ENCODE results near the gene SMURF1.

Gene SMURF1

GRCh38 chr7:99003419-99003818, 140.5 kb downstream of the SMURF1 start:
- no peak overlapping the region for H3K9ac ChIP-seq (ENCODE audit: low read depth, low read length)
- H3K4me3 ChIP-seq (ENCODE audit: low read depth, low read length): no peak overlapping the region
- no peaks in the 10 kb centered on the region for H3K4me1 ChIP-seq (ENCODE audit: control insufficient read depth, insufficient read depth, low read length)
- no peaks in the 10 kb centered on the region for H3K9me3 ChIP-seq (ENCODE audit: control insufficient read depth, insufficient read depth, low read length)
- peaks cover 31% of the 10 kb centered on the region for H3K36me3 ChIP-seq (ENCODE audit: control insufficient read depth, insufficient read depth, low read length)
- H3K27me3 ChIP-seq (ENCODE audit: control insufficient read depth, insufficient read depth, low read length): no peaks in the 10 kb centered on the region

GRCh38 chr7:99002827-99003212, 141.1 kb downstream of the SMURF1 start:
- Histone ChIP-seq H3K27me3 (ENCODE audit: control insufficient read depth, insufficient read depth, low read length) (no peaks in the 10 kb centered on the region), H3K36me3 (ENCODE audit: control insufficient read depth, insufficient read depth, low read length) (peaks cover 28% of the 10 kb centered on the region), H3K4me3 (ENCODE audit: low read depth, low read length) (no peak overlapping the region), H3K9ac (ENCODE audit: low read depth, low read length) (no peak overlapping the region), H3K4me1 (ENCODE audit: control insufficient read depth, insufficient read depth, low read length) (no peaks in the 10 kb centered on the region), H3K9me3 (ENCODE audit: control insufficient read depth, insufficient read depth, low read length) (no peaks in the 10 kb centered on the region)

DNA sequence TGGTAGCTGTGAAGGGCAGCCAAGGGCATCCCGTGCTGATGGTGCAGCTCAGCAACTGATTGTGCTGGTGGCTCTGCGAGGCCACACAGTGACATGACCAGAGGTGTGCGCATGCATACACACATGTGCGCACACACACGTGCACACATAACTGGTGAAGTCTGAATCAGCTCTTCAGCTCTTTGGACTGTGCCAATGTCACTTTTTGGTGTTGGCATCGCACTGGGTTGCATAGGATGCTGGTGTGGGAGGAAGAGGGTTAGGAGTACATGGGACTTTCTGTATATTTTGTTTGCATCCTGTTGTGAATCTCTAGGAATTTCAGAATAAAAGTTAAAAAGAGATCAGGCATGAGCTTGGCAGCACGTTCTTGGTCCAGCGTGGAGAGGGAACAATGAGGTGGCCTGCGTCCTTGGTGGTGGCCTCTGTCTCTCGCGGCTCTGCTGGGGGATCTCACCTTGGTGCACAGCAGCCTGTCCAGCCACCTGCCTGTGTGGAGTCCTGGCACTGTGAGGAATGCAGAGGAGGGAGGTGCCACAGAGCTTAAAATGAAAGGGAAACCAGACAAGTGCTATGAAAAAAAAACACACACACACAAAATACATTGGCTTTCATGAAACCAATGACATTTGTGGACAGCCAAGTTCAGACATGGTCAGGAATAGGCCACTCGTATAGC, 141.6 kb downstream of the SMURF1 start:
- Histone ChIP-seq H3K4me1 (ENCODE audit: control insufficient read depth, insufficient read depth, low read length) (no peaks in the 10 kb centered on the region), H3K9ac (ENCODE audit: low read depth, low read length) (no peak overlapping the region), H3K9me3 (ENCODE audit: control insufficient read depth, insufficient read depth, low read length) (no peaks in the 10 kb centered on the region), H3K36me3 (ENCODE audit: control insufficient read depth, insufficient read depth, low read length) (peaks cover 28% of the 10 kb centered on the region), H3K27me3 (ENCODE audit: control insufficient read depth, insufficient read depth, low read length) (no peaks in the 10 kb centered on the region), H3K4me3 (ENCODE audit: low read depth, low read length) (no peak overlapping the region)

DNA sequence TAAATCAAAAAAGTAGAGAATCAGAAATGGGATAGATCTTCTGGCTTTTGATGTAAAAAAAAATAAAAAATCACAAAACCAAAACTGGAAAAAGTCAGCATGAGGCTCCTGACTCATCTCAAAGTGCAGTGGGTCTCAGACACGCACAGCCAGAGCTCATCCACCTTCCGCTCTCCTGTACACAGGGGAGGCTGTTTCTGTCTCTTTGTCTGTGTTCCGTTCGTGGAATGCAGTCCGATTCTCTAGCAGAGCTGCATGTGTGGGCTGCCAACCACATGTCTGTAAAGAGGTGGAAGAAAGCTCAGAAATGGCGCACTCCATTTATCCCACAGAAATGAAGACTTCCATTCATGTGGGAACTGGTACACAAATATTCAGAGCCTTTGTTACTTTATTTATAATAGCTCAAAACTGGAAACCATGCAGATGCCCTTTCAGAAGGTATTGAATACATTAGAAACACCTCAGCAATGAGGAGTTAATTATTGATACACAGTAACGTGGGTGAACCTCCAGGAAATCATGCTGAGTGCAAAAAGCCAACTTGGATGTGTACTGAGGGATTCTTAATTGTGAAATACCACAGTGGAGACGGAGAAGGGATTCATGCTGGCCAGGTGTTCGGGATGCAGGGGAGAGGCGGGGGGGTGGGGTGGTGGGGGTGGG, 142.3 kb downstream of the SMURF1 start:
- H3K9me3 ChIP-seq (ENCODE audit: control insufficient read depth, insufficient read depth, low read length): no peaks in the 10 kb centered on the region
- no peaks in the 10 kb centered on the region for H3K27me3 ChIP-seq (ENCODE audit: control insufficient read depth, insufficient read depth, low read length)
- H3K4me3 ChIP-seq (ENCODE audit: low read depth, low read length): no peak overlapping the region
- no peaks in the 10 kb centered on the region for H3K4me1 ChIP-seq (ENCODE audit: control insufficient read depth, insufficient read depth, low read length)
- no peak overlapping the region for H3K9ac ChIP-seq (ENCODE audit: low read depth, low read length)
- peaks cover 24% of the 10 kb centered on the region for H3K36me3 ChIP-seq (ENCODE audit: control insufficient read depth, insufficient read depth, low read length)

DNA sequence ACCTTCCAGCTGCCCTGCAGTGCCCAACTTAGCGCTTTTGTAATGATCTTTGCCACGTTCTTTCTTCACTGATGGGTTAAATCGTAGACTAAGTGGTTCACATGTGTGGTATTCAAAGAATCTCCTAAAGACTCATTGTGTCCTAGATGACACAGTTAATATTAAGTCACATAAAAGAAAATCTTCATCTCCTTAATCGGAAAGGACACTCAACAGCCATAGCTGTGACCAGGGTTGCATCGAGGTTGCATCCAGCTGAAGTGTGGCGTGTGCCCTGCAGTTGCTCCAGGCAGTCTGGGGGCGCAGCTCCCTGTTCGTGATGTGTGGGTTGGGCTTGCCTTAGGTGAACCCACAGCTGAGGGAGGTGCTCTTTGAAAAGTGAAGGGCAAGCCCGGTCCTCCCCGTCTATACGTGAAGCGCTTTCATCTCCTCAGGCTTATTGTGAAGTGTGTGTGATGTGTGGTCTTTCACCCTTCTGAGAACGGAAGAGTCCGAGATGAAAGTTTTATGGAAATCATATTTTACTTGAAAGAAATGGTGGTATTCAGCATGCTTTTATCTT, 142.9 kb downstream of the SMURF1 start:
- H3K4me3 ChIP-seq (ENCODE audit: low read depth, low read length): no peak overlapping the region
- no peaks in the 10 kb centered on the region for H3K27me3 ChIP-seq (ENCODE audit: control insufficient read depth, insufficient read depth, low read length)
- peaks cover 24% of the 10 kb centered on the region for H3K36me3 ChIP-seq (ENCODE audit: control insufficient read depth, insufficient read depth, low read length)
- H3K9ac ChIP-seq (ENCODE audit: low read depth, low read length): no peak overlapping the region
- no peaks in the 10 kb centered on the region for H3K9me3 ChIP-seq (ENCODE audit: control insufficient read depth, insufficient read depth, low read length)
- H3K4me1 ChIP-seq (ENCODE audit: control insufficient read depth, insufficient read depth, low read length): no peaks in the 10 kb centered on the region

DNA sequence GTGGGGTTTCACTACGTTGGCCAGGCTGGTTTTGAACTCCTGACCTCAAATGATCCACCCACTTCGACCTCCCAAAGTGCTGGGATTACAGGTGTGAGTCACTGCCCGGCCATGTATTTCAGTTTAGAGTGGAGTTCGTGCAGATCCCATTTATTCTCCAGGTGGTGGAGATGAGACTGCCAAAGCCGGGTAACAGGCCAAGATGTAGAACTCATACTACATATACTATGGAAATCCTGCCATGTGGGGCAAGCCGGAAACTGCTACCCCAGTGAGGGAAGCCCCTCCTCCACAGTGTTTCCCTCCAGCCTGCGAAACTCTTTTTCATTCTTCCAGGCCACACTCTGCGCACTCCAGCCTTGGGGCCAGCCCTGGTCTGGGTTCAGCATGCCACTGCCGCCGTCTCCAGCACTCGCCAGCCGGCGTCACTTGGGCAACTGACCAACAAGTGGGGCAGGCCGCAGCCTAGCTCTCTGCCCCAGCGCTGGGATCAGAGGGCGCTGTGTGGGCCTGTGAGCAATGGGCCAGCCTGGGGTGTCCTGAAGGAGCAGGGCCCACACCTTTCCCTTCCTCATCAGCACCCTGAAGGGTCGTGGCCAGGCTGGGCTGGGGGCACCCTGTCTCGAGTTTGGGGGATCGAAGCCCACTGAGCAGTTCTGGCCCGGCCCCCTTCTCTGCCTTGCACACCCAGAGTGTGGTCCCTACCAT, 143.6 kb downstream of the SMURF1 start:
- no peak overlapping the region for H3K4me3 ChIP-seq (ENCODE audit: low read depth, low read length)
- H3K4me1 ChIP-seq (ENCODE audit: control insufficient read depth, insufficient read depth, low read length): no peaks in the 10 kb centered on the region
- H3K9me3 ChIP-seq (ENCODE audit: control insufficient read depth, insufficient read depth, low read length): no peaks in the 10 kb centered on the region
- no peaks in the 10 kb centered on the region for H3K27me3 ChIP-seq (ENCODE audit: control insufficient read depth, insufficient read depth, low read length)
- H3K9ac ChIP-seq (ENCODE audit: low read depth, low read length): no peak overlapping the region
- H3K36me3 ChIP-seq (ENCODE audit: control insufficient read depth, insufficient read depth, low read length): peaks cover 24% of the 10 kb centered on the region

- no peak overlapping the region for H3K4me3 ChIP-seq (ENCODE audit: low read depth, low read length)
- H3K9me3 ChIP-seq (ENCODE audit: control insufficient read depth, insufficient read depth, low read length): no peaks in the 10 kb centered on the region
- H3K4me1 ChIP-seq (ENCODE audit: control insufficient read depth, insufficient read depth, low read length): no peaks in the 10 kb centered on the region
- no peaks in the 10 kb centered on the region for H3K27me3 ChIP-seq (ENCODE audit: control insufficient read depth, insufficient read depth, low read length)
- no peak overlapping the region for H3K9ac ChIP-seq (ENCODE audit: low read depth, low read length)
- H3K36me3 ChIP-seq (ENCODE audit: control insufficient read depth, insufficient read depth, low read length): peaks cover 29% of the 10 kb centered on the region
These were observed 144.8 kb downstream of the SMURF1 start for GRCh38 chr7:98998821-98999725.

DNA sequence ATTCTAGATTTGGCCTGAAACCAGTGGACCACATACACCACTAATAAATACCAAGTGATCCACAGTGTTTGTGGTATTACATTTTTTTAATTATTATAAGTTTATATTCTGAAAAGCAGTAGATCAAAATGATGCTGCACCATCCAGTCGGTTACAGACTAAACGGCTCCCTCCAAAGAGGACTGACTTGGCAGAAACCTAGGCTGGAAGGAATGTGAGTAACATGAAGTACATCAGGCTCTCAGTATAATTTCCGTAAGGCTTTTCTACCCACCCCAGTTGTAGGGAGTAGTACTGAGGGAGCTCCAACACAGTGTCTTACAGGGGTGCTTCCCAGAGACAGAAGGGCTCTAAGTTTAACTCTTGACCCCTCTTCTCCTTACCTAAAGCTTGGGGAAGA, 146.1 kb downstream of the SMURF1 start:
- Histone ChIP-seq H3K36me3 (ENCODE audit: control insufficient read depth, insufficient read depth, low read length) (peaks cover 35% of the 10 kb centered on the region), H3K4me1 (ENCODE audit: control insufficient read depth, insufficient read depth, low read length) (no peaks in the 10 kb centered on the region), H3K4me3 (ENCODE audit: low read depth, low read length) (no peak overlapping the region), H3K9me3 (ENCODE audit: control insufficient read depth, insufficient read depth, low read length) (no peaks in the 10 kb centered on the region), H3K9ac (ENCODE audit: low read depth, low read length) (no peak overlapping the region), H3K27me3 (ENCODE audit: control insufficient read depth, insufficient read depth, low read length) (no peaks in the 10 kb centered on the region)

DNA sequence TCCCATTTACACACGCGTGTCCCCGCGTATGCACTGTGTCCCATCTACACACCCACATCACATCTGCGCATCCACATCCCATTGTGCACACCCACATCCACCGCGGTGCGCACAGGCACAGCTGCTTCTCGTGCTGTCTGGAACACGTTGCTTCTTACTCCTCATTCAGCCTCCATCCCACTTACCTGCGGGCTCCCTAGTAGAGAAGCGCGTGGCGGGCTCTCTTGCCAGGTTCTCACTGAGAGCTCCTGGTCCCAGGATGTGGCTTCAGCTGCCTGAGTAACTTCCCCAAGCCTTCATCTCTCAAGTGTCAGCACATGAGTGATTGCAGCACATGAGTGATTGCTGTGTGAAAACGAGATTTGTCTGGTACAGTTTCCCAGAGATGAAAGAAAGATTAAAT, 147.8 kb downstream of the SMURF1 start:
- peaks cover 38% of the 10 kb centered on the region for H3K36me3 ChIP-seq (ENCODE audit: control insufficient read depth, insufficient read depth, low read length)

DNA sequence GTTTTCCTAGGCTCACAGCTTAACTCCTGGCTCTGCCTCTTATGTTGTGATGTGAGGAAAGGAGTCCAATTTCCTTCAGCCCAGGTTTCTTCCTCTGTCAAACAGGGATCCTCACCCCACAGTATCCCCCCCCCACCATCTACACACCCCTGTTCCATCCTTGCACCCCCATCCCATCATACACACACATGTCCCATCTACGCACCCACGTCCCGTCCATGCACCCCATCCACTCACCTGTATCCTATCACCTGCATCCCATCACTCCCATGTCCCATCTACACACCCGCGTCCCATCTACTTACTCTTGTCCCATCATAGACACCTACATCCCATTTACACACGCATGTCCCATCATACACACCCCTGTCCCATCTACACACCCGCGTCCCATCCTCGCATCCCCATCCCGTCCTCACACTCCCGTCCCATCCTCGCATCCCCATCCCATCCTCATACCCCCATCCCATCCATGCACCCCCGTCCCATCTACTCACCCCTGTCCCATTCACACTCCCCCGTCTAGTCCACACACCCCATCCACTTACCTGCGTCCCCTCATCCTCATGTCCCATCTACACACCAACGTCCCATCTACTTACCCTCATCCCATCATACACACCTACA, 148.3 kb downstream of the SMURF1 start:
- no peak overlapping the region for H3K9ac ChIP-seq (ENCODE audit: low read depth, low read length)
- H3K27me3 ChIP-seq (ENCODE audit: control insufficient read depth, insufficient read depth, low read length): no peaks in the 10 kb centered on the region
- no peaks in the 10 kb centered on the region for H3K4me1 ChIP-seq (ENCODE audit: control insufficient read depth, insufficient read depth, low read length)
- no peak overlapping the region for H3K4me3 ChIP-seq (ENCODE audit: low read depth, low read length)
- H3K36me3 ChIP-seq (ENCODE audit: control insufficient read depth, insufficient read depth, low read length): peaks cover 38% of the 10 kb centered on the region
- H3K9me3 ChIP-seq (ENCODE audit: control insufficient read depth, insufficient read depth, low read length): no peaks in the 10 kb centered on the region

More for the DNA sequence above, 147.8 kb downstream of the SMURF1 start:
- Histone ChIP-seq H3K9ac (ENCODE audit: low read depth, low read length) (no peak overlapping the region), H3K4me1 (ENCODE audit: control insufficient read depth, insufficient read depth, low read length) (no peaks in the 10 kb centered on the region), H3K9me3 (ENCODE audit: control insufficient read depth, insufficient read depth, low read length) (no peaks in the 10 kb centered on the region), H3K4me3 (ENCODE audit: low read depth, low read length) (no peak overlapping the region), H3K27me3 (ENCODE audit: control insufficient read depth, insufficient read depth, low read length) (no peaks in the 10 kb centered on the region)

DNA sequence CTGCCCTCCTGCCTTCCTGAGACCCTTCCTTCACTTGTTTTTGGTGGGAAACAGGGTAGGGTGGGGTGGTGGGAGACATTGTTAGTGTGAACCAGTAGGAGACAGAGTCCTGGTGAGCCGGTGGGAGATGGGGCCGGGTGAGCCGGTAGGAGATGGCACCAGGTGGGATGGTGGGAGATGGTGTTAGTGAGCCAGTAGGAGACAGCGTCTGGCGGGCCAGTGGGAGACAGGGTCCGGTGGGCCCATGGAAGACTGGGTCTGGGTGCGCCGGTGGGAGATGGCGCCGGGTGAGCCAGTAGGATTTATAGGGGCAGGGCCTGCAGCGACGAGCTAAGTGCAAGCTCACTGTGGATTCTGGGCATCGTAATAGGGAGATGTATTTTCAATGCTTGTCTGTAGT, 148.8 kb downstream of the SMURF1 start:
- no peaks in the 10 kb centered on the region for H3K4me1 ChIP-seq (ENCODE audit: control insufficient read depth, insufficient read depth, low read length)
- no peaks in the 10 kb centered on the region for H3K9me3 ChIP-seq (ENCODE audit: control insufficient read depth, insufficient read depth, low read length)
- peaks cover 42% of the 10 kb centered on the region for H3K36me3 ChIP-seq (ENCODE audit: control insufficient read depth, insufficient read depth, low read length)

More for the DNA sequence above, 148.8 kb downstream of the SMURF1 start:
- no peak overlapping the region for H3K4me3 ChIP-seq (ENCODE audit: low read depth, low read length)
- no peak overlapping the region for H3K9ac ChIP-seq (ENCODE audit: low read depth, low read length)
- no peaks in the 10 kb centered on the region for H3K27me3 ChIP-seq (ENCODE audit: control insufficient read depth, insufficient read depth, low read length)

Measured in iPS-15b (cell line).